ENCODE data around the gene SLCO2A1. TPM values are rescaled to one million over a fixed set of nuclear protein-coding genes. Genes with fewer than 3 reads are reported as not detected.

The SLCO2A1 gene
- total RNA-seq, 1 donor from 2014 or later = 0.78 TPM

DNA sequence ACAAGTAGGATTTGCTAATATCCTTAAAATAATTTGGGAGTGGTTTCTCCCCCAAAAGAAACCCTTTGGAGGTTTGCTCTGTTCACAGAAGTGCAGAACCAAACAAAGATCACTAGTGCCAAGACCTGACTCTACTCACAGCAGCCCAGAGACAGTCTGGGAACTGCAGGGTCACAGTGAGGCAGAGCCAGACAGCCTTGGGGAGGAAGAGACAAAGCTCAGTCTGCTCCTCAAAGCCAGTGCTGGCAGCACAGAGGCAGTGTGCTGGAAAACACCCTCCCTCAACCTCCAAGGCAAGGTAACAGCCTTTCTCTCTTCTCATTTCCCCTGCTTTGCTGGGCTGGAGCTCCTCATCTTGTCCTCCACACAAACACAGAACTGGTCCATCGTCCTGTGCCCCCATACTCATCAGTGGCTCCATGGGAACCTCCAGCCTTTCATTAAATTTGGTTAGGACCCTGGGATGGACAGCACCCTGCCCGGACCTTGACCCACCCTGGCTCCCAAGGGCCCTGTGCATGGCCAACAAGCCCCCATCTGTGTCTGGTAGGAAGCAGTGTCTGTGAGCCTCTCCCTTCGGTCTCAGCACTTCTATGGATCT lies 146.6 kb downstream of the SLCO2A1 start:
- no peak for DNase-seq

- DNase-seq = no peak
Measured at GRCh38 chr3:133881939-133882825, 147.5 kb downstream of the SLCO2A1 start.

DNA sequence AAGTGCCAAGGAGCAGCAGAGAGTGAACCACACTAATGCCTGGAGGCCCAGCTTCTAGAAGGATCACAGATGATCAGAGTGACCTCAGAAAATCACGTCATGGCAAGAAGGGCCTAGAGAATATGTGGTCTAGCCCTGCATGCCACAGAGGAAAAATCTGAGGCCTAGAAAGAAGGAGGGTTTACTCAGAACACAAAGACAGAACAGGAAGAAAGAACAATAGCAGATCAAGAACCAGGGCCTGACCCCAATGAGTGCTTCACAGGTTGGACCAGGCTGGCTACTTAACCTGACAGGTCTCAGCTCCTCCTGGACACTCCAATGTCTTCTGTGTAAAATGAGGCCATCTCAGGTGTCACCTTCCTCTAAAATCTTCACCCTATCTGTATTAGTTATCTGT lies 148.2 kb downstream of the SLCO2A1 start:
- DNase-seq = no peak

DNA sequence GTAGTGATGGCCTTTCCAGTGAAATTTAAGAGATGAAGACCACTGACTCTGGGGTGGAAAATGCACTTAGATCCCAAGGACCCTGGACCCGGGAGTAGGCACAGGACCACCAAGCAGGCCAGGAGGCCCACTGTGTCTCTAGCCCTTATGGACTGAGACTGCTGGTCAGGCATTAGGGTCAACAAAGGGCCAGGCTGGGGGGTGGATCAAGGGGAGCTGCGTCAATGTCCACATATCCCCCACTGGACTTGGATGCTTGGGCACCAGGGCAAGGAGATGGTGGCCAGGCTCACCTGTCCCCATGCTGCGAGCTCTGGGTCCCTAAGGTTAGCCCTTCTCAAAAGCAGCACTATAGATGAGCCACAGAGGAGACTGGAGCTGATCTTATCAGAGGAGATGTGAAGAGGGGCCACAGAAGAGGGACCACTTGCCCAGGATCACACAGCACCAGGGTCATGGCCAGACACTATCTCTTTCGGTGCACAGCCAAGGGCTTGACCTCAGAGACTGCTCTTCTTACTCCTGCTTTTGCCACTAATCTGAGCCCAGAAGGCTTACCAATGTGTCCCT lies 148.8 kb downstream of the SLCO2A1 start:
- DNase-seq = no peak

- no peak for DNase-seq
Measured at GRCh38 chr3:133880287-133880686, 149.4 kb downstream of the SLCO2A1 start.

- DNase-seq = no peak
Measured at GRCh38 chr3:133878518-133878917, 151.2 kb downstream of the SLCO2A1 start.

Other genes starting within 250 kb of the SLCO2A1 start
- gene SRPRB, start 224.1 kb downstream of the SLCO2A1 start, total RNA-seq = 32.8 TPM
- gene RAB6B, start 134.0 kb downstream of the SLCO2A1 start, total RNA-seq = 52.6 TPM
- gene RYK, start 220.9 kb upstream of the SLCO2A1 start, total RNA-seq = 136 TPM